KMS-11 (cell line): ENCODE results near the gene CT47A1.

ENCODE experiments used
- H2AFZ ChIP-seq: fragments of 200-600 bp; sonication (generic); 2 replicates; pipeline ENCODE4 v1.6.1; 2016; ENCODE audit warnings: antibody characterized with exemption, mixed run types, low read depth
- H3K27ac ChIP-seq: fragments of 200-600 bp; sonication (generic); 2 replicates; pipeline ENCODE4 v1.6.1; 2016; ENCODE audit warnings: mild to moderate bottlenecking, mixed run types
- H3K27me3 ChIP-seq: fragments of 200-600 bp; sonication (generic); 2 replicates; pipeline ENCODE4 v1.6.1; 2017; ENCODE audit warnings: mild to moderate bottlenecking, low read depth, mixed run types, moderate library complexity; ENCODE audit not compliant: insufficient read depth
- H3K36me3 ChIP-seq: fragments of 200-600 bp; sonication (generic); 2 replicates; pipeline ENCODE4 v1.6.1; 2017; ENCODE audit warnings: mild to moderate bottlenecking, mixed run types; ENCODE audit not compliant: insufficient read depth
- H3K4me1 ChIP-seq: fragments of 200-600 bp; sonication (generic); 2 replicates; pipeline ENCODE4 v1.6.1; 2016; ENCODE audit warnings: mild to moderate bottlenecking, low read depth, mixed run types; ENCODE audit not compliant: poor library complexity, severe bottlenecking
- H3K4me2 ChIP-seq: fragments of 200-600 bp; sonication (generic); 2 replicates; pipeline ENCODE4 v1.7.0; 2016; ENCODE audit warnings: mild to moderate bottlenecking, mixed run types
- H3K4me3 ChIP-seq: fragments of 200-600 bp; sonication (generic); IDR thresholded peaks from 2 replicates; pipeline ENCODE4 v1.6.1; 2017; ENCODE audit warnings: low read depth, low read length, mixed read lengths; ENCODE audit not compliant: insufficient read depth
- H3K79me2 ChIP-seq: fragments of 200-600 bp; sonication (generic); 2 replicates; pipeline ENCODE4 v1.6.1; 2016; ENCODE audit warnings: low read depth, mixed run types; ENCODE audit not compliant: insufficient read depth
- H3K9ac ChIP-seq: fragments of 200-600 bp; sonication (generic); 2 replicates; pipeline ENCODE4 v1.6.1; 2016; ENCODE audit warnings: mild to moderate bottlenecking, mixed run types
- H4K20me1 ChIP-seq: fragments of 200-600 bp; sonication (generic); 2 replicates; pipeline ENCODE4 v1.6.1; 2016; ENCODE audit warnings: mild to moderate bottlenecking, mixed run types; ENCODE audit not compliant: insufficient read depth
- TF ChIP-seq, protein P1 (sequence below): fragments of 200-600 bp; sonication (generic); conservative IDR thresholded peaks from 2 replicates; pipeline ENCODE4 v1.6.1; 2017; ENCODE audit warnings: low read depth, mild to moderate bottlenecking, antibody characterized with exemption, low read length, moderate library complexity, mixed read lengths

Gene CT47A1

GRCh38 chrX:121013897-121014455, 28.4 kb upstream of the CT47A1 start:
- no peak overlapping the region for H2AFZ ChIP-seq
- H3K4me2 ChIP-seq: no peak overlapping the region
- H3K27me3 ChIP-seq: no peaks in the 10 kb centered on the region
- no peak overlapping the region for H3K4me3 ChIP-seq
- no peaks in the 10 kb centered on the region for H3K79me2 ChIP-seq
- no peaks in the 10 kb centered on the region for H3K4me1 ChIP-seq
- no peak overlapping the region for H3K27ac ChIP-seq
- H4K20me1 ChIP-seq: no peaks in the 10 kb centered on the region
- no peaks in the 10 kb centered on the region for H3K36me3 ChIP-seq
- no peak overlapping the region for H3K9ac ChIP-seq
- TF ChIP-seq, protein P1, sequence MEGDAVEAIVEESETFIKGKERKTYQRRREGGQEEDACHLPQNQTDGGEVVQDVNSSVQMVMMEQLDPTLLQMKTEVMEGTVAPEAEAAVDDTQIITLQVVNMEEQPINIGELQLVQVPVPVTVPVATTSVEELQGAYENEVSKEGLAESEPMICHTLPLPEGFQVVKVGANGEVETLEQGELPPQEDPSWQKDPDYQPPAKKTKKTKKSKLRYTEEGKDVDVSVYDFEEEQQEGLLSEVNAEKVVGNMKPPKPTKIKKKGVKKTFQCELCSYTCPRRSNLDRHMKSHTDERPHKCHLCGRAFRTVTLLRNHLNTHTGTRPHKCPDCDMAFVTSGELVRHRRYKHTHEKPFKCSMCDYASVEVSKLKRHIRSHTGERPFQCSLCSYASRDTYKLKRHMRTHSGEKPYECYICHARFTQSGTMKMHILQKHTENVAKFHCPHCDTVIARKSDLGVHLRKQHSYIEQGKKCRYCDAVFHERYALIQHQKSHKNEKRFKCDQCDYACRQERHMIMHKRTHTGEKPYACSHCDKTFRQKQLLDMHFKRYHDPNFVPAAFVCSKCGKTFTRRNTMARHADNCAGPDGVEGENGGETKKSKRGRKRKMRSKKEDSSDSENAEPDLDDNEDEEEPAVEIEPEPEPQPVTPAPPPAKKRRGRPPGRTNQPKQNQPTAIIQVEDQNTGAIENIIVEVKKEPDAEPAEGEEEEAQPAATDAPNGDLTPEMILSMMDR: no peak

GRCh38 chrX:121011254-121011653, 25.7 kb upstream of the CT47A1 start:
- no peak overlapping the region for H3K4me2 ChIP-seq
- H3K27ac ChIP-seq: no peak overlapping the region
- no peaks in the 10 kb centered on the region for H3K36me3 ChIP-seq
- no peak overlapping the region for H2AFZ ChIP-seq
- TF ChIP-seq, protein P1: no peak
- H3K4me3 ChIP-seq: no peak overlapping the region
- H3K27me3 ChIP-seq: no peaks in the 10 kb centered on the region
- H3K4me1 ChIP-seq: no peaks in the 10 kb centered on the region
- H4K20me1 ChIP-seq: no peaks in the 10 kb centered on the region
- no peak overlapping the region for H3K9ac ChIP-seq
- no peaks in the 10 kb centered on the region for H3K79me2 ChIP-seq

- H3K79me2 ChIP-seq: no peaks in the 10 kb centered on the region
- no peak overlapping the region for H3K9ac ChIP-seq
- H3K36me3 ChIP-seq: no peaks in the 10 kb centered on the region
- no peaks in the 10 kb centered on the region for H3K27me3 ChIP-seq
- no peak overlapping the region for H3K27ac ChIP-seq
- H3K4me1 ChIP-seq: no peaks in the 10 kb centered on the region
- H2AFZ ChIP-seq: no peak overlapping the region
- no peaks in the 10 kb centered on the region for H4K20me1 ChIP-seq
- TF ChIP-seq, protein P1: no peak
- no peak overlapping the region for H3K4me2 ChIP-seq
- H3K4me3 ChIP-seq: no peak overlapping the region
These were observed 24.7 kb upstream of the CT47A1 start for GRCh38 chrX:121010218-121010617.

DNA sequence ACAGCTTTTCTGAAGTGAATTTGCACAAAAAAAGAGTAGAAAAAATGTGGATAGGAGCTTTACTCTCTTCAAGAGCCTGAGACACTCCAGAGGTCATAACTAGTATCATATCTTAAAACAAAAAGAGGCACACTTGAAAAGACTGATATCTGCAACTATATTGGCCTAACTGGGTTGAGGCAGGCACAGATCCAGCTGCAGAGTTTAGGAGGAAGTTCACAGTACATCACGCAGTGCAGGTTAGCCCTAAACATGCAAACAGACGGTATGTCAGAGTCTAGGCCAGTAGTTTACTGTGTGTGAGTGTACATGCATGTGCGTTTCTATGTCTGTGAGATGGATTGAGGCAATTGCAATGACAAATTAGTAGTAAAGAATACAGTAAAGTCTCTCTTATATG, 24.2 kb upstream of the CT47A1 start:
- Histone ChIP-seq H3K4me1 (no peaks in the 10 kb centered on the region), H3K9ac (no peak overlapping the region), H3K4me2 (no peak overlapping the region), H2AFZ (no peak overlapping the region), H3K36me3 (no peaks in the 10 kb centered on the region), H3K27ac (no peak overlapping the region), H3K4me3 (no peak overlapping the region), H3K27me3 (no peaks in the 10 kb centered on the region), H3K79me2 (no peaks in the 10 kb centered on the region), H4K20me1 (no peaks in the 10 kb centered on the region)
- TF ChIP-seq, protein P1: no peak
